NK-92 (cell line): Measurements from ENCODE around the gene MEGF10.

Source experiments
- DNase-seq: peaks from one replicate; lab custom pipeline; 2025; ENCODE audit not compliant: unreplicated experiment; lab: John Stamatoyannopoulos, UW

MEGF10 gene

DNA sequence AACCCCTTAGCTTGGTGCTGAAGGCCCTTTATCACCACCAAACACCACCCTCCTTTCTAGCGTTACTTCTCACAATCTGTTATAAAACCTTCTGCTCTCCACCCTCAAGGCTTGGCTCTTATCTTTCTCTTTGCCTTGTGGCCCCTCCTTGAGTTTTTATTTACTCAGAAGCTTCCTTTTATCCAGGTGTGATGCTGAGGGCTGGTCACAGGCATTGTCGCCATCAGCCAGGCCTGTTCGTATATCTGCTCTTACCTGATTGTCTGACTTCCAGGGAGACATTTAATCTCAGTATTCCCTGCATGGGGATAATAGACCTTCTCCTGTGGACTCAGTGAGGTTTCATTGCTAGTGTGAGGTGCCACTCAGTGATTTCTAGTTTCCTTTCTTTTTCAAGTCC lies 34.2 kb downstream of the MEGF10 start:
- no peak for DNase-seq

DNA sequence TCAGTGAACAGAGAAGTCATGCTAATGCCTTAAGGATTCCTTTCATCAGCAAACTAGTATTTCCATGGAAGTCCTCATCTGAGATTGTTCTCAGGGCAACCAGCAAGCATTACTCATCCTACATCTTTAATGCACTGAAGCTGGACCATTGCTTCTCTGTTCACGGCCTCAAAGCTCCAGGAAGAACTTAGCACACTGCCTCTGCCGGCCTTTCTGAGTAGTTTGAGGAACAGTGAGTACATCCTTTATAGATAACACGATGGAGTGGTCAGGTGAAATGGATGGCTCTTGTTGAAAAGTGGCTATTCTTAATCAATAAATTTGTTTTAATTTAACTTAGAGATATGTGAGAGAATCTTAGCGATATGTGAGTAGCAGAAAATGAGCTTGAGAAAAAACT lies 35.8 kb downstream of the MEGF10 start:
- no peak for DNase-seq

DNA sequence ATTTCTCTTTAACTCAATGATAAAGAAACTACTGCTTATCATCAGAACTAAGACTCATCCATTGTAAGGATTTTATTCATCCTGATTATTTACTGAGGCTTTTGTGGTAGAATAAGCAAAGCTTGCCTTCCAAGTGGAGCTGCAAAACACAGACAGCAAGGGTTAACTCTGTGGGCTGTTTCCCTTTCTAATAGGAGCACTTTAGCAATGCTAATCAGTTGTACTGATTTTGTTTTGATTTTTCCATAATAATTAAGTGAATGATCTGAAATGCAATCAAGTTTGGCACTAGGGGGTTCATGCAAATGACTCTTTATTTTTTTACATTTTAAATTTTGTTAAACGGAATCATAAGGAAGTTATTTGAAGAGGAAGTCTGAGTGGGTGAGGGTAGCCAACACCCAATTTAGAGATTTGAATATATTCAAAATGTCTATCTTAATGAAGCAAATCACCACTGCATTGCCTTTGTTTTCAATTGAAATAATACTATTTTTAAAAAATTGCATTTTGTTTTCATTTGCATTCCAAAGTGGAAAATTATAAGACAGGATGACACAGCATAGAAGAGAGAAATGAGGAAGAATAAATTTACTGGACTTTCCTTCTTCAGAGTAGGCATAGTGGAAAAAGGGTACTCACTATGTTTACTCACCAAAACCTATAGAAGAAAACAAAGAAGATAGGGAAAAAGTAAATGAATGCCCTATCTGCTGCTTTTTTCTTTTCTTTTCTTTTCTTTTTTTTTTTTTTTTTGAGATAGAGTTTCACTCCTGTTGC lies 36.6 kb downstream of the MEGF10 start:
- no peak for DNase-seq

DNA sequence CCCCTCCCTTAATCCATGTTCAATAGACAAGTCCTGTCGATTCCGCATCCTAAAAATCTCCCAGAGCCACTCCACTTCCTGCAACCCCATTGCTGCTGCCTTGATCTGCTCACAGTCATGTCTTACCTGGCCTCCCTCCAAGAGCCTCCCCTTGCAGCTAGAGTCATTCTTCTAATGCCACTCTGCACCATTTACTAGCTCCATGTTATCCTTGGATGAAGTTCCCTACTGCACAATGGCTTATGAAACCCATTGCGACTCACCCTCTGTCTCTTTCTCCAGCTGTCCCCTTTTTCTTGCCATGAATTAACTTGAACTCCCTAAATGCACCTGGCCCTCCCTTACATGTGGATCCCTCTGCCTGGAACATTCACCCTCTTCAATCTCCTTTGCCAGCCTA lies 39.5 kb downstream of the MEGF10 start:
- no peak for DNase-seq

DNA sequence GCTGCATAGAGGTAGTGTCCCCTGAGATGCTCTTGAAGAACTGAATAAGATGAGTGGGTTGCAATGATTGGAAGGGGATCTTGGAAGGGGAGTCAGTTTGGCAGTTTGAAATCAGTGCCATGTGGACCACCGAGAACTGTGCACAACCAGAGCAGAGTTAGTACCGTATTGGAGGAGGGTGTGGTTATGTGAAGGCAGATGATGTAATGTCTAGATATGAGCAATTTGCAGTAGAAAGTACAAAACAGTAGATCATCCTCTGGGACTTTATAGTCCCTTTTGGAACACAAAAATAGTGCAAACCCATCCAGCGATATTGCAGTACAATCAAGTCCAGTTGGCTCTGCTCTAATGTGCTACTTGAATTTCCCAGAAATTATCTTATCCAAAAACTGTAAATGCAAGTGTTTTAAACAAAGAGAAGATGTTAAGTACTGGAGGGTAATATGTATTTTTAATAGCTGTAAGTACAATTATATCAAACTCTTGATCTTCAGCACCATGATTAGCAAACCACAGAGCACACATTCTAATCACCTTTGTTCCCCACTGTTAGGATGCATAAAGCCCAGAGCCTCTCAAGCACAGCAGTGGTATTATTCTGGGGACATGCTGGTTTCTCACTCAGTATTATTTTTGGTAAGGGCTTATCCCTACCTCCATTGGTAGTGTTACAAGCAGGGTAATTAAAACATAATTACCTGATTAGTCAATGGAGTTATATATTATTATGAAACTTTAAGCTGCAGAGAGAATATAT lies 41.5 kb downstream of the MEGF10 start:
- DNase-seq: no peak

DNA sequence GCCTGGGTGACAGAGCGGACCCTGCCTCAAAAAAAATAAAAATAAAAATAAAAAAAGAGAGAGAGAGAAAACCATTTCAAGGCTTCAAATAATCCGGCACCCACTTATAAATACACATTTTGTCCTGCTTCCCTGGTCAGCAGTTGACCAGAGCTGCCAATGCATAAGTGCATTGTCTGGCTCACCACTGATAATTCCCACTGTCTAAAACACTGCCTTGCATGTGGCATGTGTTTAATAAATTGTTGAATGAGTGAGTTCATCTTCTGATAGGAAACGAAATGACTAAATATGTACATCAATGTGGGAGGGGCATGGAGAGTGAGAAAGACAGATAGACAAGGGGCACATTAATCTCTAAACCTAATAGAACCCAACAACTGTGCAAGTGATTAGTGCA lies 42.9 kb downstream of the MEGF10 start:
- DNase-seq: no peak

DNA sequence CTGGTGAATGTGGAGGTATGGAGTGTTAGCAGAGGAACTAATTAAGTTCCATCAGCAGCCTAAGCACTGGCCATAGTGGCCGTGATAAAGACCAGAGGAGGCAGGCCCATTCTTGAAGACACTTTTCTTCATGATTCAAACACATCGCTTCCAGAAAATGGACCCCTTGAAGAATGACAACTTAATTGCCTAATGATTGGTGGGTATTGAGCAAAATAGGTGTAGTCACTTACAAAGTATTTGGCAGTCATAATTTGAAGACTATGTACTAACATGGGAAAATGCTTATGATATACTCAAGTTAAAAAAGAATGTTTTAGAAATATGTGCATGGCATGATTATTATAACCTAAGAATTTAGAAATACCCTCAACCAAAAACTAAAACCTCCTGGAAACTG lies 44.8 kb downstream of the MEGF10 start:
- no peak for DNase-seq

DNA sequence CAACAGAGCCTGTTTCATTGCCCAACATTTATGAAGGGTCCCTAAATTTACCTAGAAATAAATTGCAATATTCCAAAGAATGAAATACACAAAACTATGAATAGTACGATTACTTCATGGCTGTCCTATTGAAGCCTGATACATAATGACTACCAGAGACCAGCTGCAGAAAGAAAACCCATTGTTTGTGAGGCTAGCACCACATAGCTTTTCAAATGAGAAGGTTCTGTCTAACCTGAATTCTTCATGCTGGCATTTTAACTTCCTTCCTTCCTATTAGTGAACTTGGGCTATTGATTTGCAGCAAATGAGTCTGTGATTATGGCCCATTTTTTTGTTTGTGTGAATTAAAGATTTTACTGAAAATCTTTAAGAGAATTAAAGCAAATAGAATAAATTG lies 47.3 kb downstream of the MEGF10 start:
- DNase-seq: no peak

DNA sequence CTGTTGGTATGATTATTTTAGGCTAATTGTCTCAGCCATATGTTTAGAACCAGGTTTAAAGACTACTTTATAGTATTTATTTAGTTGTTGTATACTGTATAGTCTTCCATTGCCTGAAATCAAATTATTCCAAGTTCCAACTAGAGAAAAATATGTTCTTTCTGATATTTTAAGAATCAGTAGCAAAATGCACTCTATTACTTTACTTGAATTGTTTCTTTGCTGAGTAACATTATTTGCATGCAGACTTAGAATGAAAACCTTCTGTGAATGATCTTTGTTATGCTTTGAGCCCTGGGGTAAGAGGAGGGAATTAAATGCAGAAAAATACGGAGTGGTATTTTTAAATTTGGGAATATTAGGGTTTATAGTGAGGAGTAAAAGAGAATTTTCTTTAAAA lies 47.9 kb downstream of the MEGF10 start:
- DNase-seq: no peak

DNA sequence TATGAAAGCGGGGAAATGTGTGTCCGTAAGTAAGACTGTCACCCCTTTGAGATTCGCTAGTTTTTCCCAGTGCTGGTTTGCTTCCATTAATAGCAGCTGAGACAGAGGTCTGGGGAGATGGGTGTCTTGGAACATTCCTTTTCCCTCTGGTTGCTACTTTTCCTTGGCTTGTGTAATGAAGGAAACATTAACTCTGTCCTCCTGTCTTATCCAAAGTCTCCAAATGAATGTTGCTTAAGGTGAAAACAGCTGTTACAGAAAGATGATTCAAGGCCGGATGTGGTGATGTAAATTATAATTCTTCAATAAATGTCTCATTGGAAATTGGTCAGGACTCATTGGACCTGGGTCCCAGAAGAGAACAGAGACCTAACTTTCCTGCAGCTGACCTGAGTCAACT lies 50.0 kb downstream of the MEGF10 start:
- no peak for DNase-seq

DNA sequence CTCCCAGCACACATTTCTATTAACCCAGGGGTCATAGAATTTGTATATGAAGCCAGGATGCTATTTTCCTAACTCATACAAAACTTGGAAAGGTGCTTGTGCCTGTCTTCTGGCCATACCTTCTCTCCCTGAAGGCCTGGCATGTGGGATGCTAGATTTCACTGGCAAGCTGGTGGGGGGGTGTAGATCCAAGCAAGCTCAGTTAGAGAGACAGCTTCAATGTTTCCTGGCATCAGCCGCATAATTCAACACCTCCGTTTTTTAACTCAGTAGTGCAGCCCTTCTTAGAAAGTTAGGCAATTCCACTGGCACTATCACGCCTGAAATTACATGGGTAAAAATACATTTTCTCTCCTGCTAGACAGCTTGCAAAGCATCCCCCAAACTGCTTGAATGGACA lies 51.8 kb downstream of the MEGF10 start:
- DNase-seq: no peak

DNA sequence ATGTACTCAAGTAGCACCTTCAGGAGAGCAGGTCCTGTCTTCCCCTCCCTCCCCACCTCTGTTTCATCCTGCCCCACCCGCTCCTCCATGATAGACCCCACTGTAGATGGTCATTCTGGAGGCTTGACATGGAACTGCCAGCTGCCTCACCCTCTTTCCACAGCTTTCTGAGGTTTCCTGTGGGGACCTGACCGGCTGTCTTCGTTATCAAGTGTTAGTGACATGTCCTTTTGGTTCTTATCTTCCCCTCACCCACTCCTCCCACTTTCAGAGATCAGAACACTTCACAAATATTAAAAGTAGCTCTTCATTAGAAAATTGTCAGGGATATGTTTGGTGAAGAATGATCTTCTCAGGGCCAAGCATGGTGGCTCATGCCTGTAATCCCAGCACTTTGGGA lies 52.7 kb downstream of the MEGF10 start:
- DNase-seq: no peak

DNA sequence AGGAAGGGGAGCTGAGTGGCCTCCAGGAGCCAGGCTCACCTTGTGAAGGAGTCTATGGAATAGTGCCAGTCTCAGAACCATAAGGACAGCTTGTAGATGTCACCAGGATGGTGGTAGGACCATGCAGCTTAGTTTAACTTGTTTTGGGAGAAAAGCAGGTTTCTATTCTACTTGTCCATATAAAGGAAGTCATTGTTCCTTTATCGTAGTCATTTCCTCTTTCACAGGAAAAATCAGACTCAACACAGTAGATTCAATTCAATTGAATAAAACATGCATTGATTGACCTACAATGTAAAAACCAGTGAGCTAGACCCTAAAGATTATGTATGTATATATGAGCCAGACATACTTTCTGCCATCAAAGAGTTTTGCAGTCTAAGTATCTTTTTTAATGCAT lies 53.3 kb downstream of the MEGF10 start:
- DNase-seq: no peak

DNA sequence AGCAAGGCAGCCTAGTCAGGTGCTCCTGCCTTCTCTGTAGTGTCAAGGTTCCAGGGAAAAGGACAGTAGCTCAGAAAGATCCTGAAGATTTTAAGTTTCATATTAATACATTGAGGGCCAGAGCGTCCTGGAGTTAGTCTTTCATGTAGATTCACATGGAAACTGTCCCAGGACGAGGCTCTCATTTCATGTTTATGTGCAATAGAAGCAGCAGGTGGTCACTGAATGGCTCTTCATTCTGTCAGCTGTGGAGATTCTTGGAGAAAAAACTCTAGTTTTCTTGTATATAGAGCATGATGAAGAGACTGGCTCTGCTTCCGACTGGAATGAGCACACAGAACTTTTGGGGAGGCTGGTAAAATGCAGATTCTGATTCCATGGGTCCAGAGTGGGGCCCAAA lies 54.3 kb downstream of the MEGF10 start:
- no peak for DNase-seq

DNA sequence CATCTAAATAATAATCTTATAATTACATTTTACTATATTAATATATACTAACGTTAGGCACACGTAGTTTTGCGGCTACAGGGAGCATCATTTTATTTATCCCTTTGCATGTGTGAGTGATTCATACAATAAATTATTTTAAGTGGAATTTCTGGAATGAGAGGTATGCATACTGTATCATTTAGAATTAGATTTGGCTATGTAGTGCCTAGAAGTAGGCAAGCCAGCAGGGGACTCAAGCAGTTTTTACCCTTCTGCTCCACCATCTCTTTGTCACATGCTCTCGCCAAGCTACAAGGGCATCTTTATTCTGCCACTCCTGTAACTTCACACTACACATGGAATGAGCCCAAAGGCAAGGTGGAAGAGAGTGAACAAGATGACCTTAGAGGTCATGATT lies 60.8 kb downstream of the MEGF10 start:
- DNase-seq: no peak

DNA sequence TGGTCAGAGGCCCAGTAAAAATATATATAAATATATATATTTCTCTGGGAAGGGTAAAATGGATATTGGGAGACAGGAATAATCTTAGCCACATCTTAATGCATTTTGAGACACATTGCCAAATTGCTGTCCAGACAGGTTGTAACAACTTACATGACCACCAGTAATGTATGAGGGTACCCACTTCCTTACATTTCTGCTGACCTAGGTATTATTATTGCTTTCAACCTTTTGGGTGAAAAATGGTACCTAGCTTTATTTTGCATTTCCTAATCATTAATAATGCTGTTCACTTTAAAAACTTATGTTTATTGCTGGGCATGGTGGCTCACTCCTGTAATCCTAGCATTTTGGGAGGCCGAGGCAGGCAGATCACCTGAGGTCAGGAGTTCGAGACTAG lies 61.5 kb downstream of the MEGF10 start:
- no peak for DNase-seq

DNA sequence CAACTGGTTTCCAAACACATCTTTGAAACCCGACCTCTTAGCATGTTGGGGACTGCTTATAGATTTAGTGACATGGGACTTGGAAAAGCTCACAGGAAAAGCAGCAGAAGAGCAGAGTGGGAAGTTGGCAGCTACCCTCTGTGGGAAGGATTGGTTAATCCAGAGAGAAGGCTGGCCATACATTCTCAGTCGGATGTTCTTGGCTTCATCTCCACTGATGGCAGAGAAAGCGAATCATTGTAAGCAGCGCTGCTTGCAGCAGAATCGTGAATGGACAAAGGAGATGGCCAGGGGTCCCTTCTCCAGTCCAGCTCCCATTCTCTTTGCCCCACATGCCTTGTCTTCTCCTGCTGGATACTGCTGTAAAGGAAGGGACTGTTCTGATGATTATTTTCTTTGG lies 62.7 kb downstream of the MEGF10 start:
- DNase-seq: no peak

DNA sequence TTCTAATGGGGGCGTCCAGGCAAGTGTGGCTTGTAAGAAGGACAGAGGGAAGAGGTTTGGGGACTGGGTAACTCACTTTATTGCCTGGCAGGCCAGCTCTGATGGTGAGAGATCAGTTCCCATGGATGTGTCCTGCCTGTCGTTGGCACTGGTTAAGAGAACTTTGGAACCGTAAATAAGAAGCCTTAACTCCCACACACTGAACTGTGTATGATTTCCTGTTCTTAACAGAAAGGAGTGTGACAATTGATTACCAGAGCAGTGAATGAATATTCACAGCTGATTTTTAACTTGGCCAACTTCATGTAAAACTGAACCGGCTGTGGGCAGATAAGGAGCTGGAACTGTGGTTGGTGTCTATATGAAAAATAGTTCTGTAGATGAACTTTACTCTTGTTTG lies 63.2 kb downstream of the MEGF10 start:
- DNase-seq: no peak

DNA sequence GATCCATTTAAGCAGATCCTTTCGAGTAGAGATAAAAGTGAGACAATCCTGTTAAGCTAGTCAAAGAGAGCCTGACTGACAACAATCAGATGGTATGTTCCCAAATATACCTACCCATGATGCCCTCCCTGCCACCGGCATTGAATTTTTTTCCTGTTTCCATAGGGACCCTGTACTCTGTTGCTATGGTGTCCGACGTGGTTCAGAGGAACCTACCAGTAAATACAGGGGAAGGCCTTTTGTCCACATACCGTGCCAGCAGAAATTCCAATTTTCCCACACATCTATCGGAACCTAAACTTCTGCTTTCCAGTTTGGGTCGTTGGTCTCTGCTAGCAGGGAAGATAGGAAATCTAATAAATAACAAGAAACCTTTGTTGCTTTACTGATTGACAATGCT lies 64.7 kb downstream of the MEGF10 start:
- no peak for DNase-seq

DNA sequence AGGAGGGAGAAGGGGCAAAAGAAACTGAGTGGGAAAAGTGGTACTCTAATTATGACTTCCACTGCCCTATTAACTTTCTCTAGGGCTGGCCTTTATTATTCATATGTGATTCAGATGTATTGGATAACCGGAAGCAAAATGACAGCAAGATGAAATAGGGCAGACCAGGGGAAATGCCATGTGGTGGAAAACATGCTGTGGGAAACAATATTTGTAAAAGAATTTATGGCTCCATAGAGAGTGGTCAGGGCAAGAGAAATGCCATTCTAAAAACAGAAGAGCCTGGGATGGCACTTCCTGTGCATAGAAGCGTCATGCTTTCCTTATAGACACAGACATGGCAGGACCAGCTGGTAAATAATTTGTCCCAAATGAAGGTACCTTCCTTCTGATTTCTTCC lies 67.7 kb downstream of the MEGF10 start:
- DNase-seq: no peak

DNA sequence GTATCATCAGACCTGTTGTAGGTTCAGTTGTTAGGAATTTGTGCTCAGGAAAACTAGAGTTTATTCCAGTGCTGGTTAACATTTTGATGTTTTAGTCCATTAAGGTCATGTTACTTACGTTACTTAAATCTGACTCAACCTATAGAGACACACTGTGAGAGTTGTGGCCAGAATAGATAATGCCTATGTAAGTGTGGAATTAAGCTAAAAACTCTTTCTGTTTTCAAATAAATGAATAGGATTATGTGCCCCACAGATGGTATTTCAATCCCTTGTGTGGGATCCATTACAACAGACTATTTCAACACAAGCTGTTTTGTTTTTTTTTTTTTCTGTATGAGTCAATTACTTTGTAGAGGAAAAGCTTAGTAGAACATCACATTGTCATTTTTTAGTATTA lies 68.1 kb downstream of the MEGF10 start:
- DNase-seq: no peak

DNA sequence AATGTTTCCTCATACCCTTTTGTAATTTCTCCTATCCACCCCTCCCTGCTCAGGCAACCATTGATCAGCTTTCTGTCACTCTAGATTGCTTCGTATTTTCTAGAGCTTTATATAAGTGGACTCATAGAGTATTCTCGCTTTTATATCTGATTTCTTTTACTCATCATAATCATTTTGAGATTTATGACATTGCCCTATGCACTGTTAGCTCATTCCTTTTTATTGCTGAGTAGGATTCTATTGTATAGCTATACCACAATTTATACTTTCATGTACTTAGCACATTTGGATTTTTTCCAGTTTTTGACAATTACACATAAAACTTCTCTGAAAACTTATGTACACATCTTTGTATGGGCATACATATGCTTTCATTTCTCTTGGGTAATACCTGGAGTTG lies 68.9 kb downstream of the MEGF10 start:
- no peak for DNase-seq

DNA sequence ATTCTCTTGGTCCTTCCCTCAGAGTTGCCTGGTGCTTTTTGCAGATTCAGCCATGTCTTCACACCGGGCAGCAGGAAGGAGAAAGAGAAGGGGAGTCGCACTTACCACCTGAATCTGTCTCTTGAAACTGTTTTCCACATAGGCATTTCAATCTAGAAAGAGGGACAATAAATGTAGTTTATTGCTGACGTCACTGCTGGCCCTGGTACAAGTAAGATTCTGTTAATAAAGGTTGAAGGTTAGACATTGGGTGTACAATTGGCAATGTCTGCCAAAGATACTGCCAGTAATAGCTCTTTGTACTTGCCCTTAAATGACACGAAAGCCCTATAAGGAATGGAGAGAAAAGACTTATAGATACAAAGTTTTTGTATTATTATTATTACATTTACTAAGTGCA lies 72.8 kb downstream of the MEGF10 start:
- DNase-seq: no peak
